K562 (cell line): Measurements from ENCODE around the gene SEC22B. TPM values are rescaled to one million over a fixed set of nuclear protein-coding genes. Genes with fewer than 3 reads are reported as not detected.

ENCODE experiments used
- BRD4 ChIP-seq: fragments of 200-600 bp; sonication (generic); IDR thresholded peaks from 2 replicates; pipeline ENCODE4 v1.6.1; 2017; ENCODE audit warnings: inconsistent platforms
- FOXK1 ChIP-seq: sonication (generic); formaldehyde crosslinking; IDR thresholded peaks from 2 replicates; pipeline ENCODE4 v1.8.0; 2022; ENCODE audit warnings: missing genetic modification reagents, mild to moderate bottlenecking, borderline replicate concordance
- HNRNPL ChIP-seq: fragments of 200-400 bp; formaldehyde crosslinking; IDR thresholded peaks from 2 replicates; pipeline ENCODE4 v1.6.1; 2017; ENCODE audit warnings: low read depth, mild to moderate bottlenecking, low read length
- MEIS2 ChIP-seq: fragments of 450-650 bp; IDR thresholded peaks from 2 replicates; pipeline ENCODE4 v1.6.1; 2014; ENCODE audit warnings: mild to moderate bottlenecking; ENCODE audit not compliant: partially characterized antibody
- MYBL2 ChIP-seq, 2 experiments: fragments of 450-650 bp in 1 of 2; sonication (generic) in 1 of 2; formaldehyde crosslinking in 1 of 2; IDR thresholded peaks; 2 replicates each; pipeline versions ENCODE4 v1.6.1 to v1.8.1; 2017 to 2022; ENCODE audit warnings: borderline replicate concordance in 1 of 2, inconsistent platforms in 1 of 2, low read depth in 1 of 2, mild to moderate bottlenecking in 1 of 2, missing genetic modification reagents in 1 of 2, moderate library complexity in 1 of 2
- NFE2 ChIP-seq: IDR thresholded peaks from 2 replicates; pipeline ENCODE4 v1.6.1; 2014; ENCODE audit warnings: antibody characterized with exemption, low read depth
- ZBTB1 ChIP-seq: sonication (generic); formaldehyde crosslinking; IDR thresholded peaks from 2 replicates; pipeline ENCODE4 v1.8.1; 2023; ENCODE audit warnings: missing genetic modification reagents, low read depth, mild to moderate bottlenecking, borderline replicate concordance
- ZBTB33 ChIP-seq: sonication (generic); formaldehyde crosslinking; IDR thresholded peaks from 2 replicates; pipeline ENCODE4 v1.8.1; 2023; ENCODE audit warnings: mild to moderate bottlenecking, missing genetic modification reagents
- ZFP91 ChIP-seq: sonication (generic); formaldehyde crosslinking; IDR thresholded peaks from 2 replicates; pipeline ENCODE4 v1.8.0; 2022; ENCODE audit warnings: mild to moderate bottlenecking, missing genetic modification reagents
- ZNF175 ChIP-seq: fragments of 200-800 bp; sonication (Bioruptor generic); IDR thresholded peaks from 2 replicates; pipeline ENCODE4 v1.6.1; 2016; ENCODE audit warnings: low read depth, mild to moderate bottlenecking, missing genetic modification characterization, missing compliant biosample characterization
- ZNF316 ChIP-seq: fragments of 450-650 bp; IDR thresholded peaks from 2 replicates; pipeline ENCODE4 v1.6.1; 2016
- ZNF583 ChIP-seq: fragments of 250-450 bp; sonication (Bioruptor Pico); IDR thresholded peaks from 2 replicates; pipeline ENCODE4 v1.4.0; 2020
- polyA plus RNA-seq, 8 experiments: library from polyadenylated mRNA; depleted of rRNA in 4 of 8; stranded (reverse) in 5 of 8; unstranded in 3 of 8; fragments of >200 nt; fragmentation: Nextera tagmentation in 2 of 8; fragmentation: Illumina TruSeq in 1 of 8; extraction: Ambion mirVana in 2 of 8; extraction: Trizol in 1 of 8; gene quantifications; 2 replicates each; pipeline versions ENCODE4 v1.2.1 to v1.2.3, GENCODE V29; 2011 to 2014; ENCODE audit warnings: inconsistent platforms in 1 of 8, missing spikeins in 1 of 8
- total RNA-seq, 7 experiments: library from RNA; depleted of rRNA in 6 of 7; stranded (reverse); fragments of >200 nt in 6 of 7; fragmentation: Illumina TruSeq in 2 of 7; extraction: Trizol in 2 of 7; gene quantifications; 2 replicates each; pipeline versions ENCODE4 v1.2.1 to v1.2.3, GENCODE V29; 2011 to 2021; ENCODE audit warnings: low replicate concordance in 1 of 7
- TF ChIP-seq, protein P1 (sequence below): fragments of 450-650 bp; formaldehyde crosslinking; IDR thresholded peaks from 2 replicates; pipeline ENCODE4 v1.4.0; 2020; ENCODE audit warnings: mild to moderate bottlenecking, moderate library complexity
- TF ChIP-seq, protein P2 (sequence below), 2 experiments: fragments of 250-450 bp in 1 of 2; fragments of 450-650 bp in 1 of 2; sonication (Bioruptor Pico) in 1 of 2; IDR thresholded peaks; 2 replicates each; pipeline versions ENCODE4 v1.6.1 to v1.8.0; 2016 to 2021; ENCODE audit warnings: mild to moderate bottlenecking in 2 of 2, moderate library complexity in 2 of 2, missing compliant biosample characterization in 1 of 2, missing genetic modification characterization in 1 of 2

The SEC22B gene
- total and polyA plus RNA-seq, 9 of the 15 experiments (the other 6 are each of a cell fraction or from before 2014, with no cell fraction given): 13.1 to 40.3 (median 23.5) TPM

GRCh38 chr1:120176092-120176855, at the start of gene SEC22B (continued):
- TF ChIP-seq ZBTB33 (CRISPR knock-in tag) (peak; percentile 98), NFE2 (peak; percentile 49; the same call in 1 of the 2 replicates), ZNF316 (peak; percentile 55; the same call in 1 of the 2 replicates), ZNF583 (CRISPR knock-in tag) (0 out of 2 replicates have a peak, but pooled peaks have one; percentile 42), ZFP91 (CRISPR knock-in tag) (peak; percentile 63), MYBL2 (IDR thresholded peaks at IDR 0.05; ENCODE audit: low read depth) (peak; percentile 87), MYBL2 (CRISPR knock-in tag; IDR thresholded peaks at IDR 0.05; ENCODE audit: borderline replicate concordance) (no peak), ZNF175 (CRISPR knock-in tag) (peak; percentile 75), FOXK1 (CRISPR knock-in tag) (peak; percentile 78), ZBTB1 (CRISPR knock-in tag) (0 out of 2 replicates have a peak, but pooled peaks have one; percentile 43), BRD4 (peak; percentile 79), HNRNPL (no peak), MEIS2 (peak; percentile 11)
- TF ChIP-seq, protein P1, sequence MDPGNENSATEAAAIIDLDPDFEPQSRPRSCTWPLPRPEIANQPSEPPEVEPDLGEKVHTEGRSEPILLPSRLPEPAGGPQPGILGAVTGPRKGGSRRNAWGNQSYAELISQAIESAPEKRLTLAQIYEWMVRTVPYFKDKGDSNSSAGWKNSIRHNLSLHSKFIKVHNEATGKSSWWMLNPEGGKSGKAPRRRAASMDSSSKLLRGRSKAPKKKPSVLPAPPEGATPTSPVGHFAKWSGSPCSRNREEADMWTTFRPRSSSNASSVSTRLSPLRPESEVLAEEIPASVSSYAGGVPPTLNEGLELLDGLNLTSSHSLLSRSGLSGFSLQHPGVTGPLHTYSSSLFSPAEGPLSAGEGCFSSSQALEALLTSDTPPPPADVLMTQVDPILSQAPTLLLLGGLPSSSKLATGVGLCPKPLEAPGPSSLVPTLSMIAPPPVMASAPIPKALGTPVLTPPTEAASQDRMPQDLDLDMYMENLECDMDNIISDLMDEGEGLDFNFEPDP (CRISPR knock-in tag): no peak
- TF ChIP-seq, protein P2, sequence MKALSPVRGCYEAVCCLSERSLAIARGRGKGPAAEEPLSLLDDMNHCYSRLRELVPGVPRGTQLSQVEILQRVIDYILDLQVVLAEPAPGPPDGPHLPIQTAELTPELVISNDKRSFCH (CRISPR knock-in tag; IDR thresholded peaks at IDR 0.05): no peak; the same call in 1 of the 2 replicates
- TF ChIP-seq, protein P2 (tag; IDR thresholded peaks at IDR 0.05): peak; percentile 89; the same call in 1 of the 2 replicates
